ENCODE measurements around the gene SLC35E2B.

- no peak for TF ChIP-seq POLR2A (IDR thresholded peaks at IDR 0.05)
- TF ChIP-seq CTCF (IDR thresholded peaks at IDR 0.05): no peak
- TF ChIP-seq POLR2AphosphoS5 (IDR thresholded peaks at IDR 0.05): no peak
- no peak for TF ChIP-seq EP300 (IDR thresholded peaks at IDR 0.05)
Measured at GRCh38 chr1:1610796-1611195, 81.8 kb downstream of the SLC35E2B start.
